GM12878 (cell line): ENCODE measurements around the gene SELENOW. TPM values are rescaled to one million over a fixed set of nuclear protein-coding genes. Genes with fewer than 3 reads are reported as not detected.

Experiments used
- BHLHE40 ChIP-seq, 2 experiments: fragments of 450-650 bp in 1 of 2; IDR thresholded peaks; 2 replicates each; pipeline ENCODE4 v1.6.1; 2011 to 2017; ENCODE audit warnings: low read depth in 2 of 2, borderline replicate concordance in 1 of 2, improper control_type of control experiment in 1 of 2, low read length in 1 of 2, mild to moderate bottlenecking in 1 of 2
- BMI1 ChIP-seq: fragments of 450-650 bp; IDR thresholded peaks from 2 replicates; pipeline ENCODE4 v1.6.1; 2016; ENCODE audit warnings: mild to moderate bottlenecking, moderate library complexity, borderline replicate concordance
- CBX3 ChIP-seq: fragments of 200-600 bp; sonication (generic); IDR thresholded peaks from 2 replicates; pipeline ENCODE4 v1.6.1; 2016; ENCODE audit warnings: low read depth, borderline replicate concordance
- CREM ChIP-seq: IDR thresholded peaks from 2 replicates; pipeline ENCODE4 v1.6.1; 2014; ENCODE audit warnings: antibody characterized with exemption, low read depth
- CUX1 ChIP-seq: IDR thresholded peaks from 2 replicates; pipeline ENCODE4 v1.6.1; 2012; ENCODE audit warnings: improper control_type of control experiment, low read depth, low read length; ENCODE audit not compliant: insufficient replicate concordance
- ESRRA ChIP-seq: IDR thresholded peaks from 2 replicates; pipeline ENCODE4 v1.6.1; 2012; ENCODE audit warnings: mild to moderate bottlenecking, low read length, improper control_type of control experiment
- EZH2 ChIP-seq: IDR thresholded peaks from 2 replicates; pipeline ENCODE4 v1.6.1; 2012; ENCODE audit warnings: low read depth, mild to moderate bottlenecking, control low read depth, inconsistent platforms, low read length, borderline replicate concordance; ENCODE audit not compliant: control insufficient read depth
- IRF4 ChIP-seq: IDR thresholded peaks from 2 replicates; pipeline ENCODE4 v1.6.1; 2011; ENCODE audit warnings: low read depth, low read length
- RELA ChIP-seq: fragments of 450-650 bp; IDR thresholded peaks from 2 replicates; pipeline ENCODE4 v1.8.0; 2014; ENCODE audit warnings: borderline replicate concordance; ENCODE audit not compliant: partially characterized antibody
- RELB ChIP-seq: fragments of 450-650 bp; IDR thresholded peaks from 2 replicates; pipeline ENCODE4 v1.6.1; 2017; ENCODE audit warnings: low read depth, mild to moderate bottlenecking, moderate library complexity
- SMC3 ChIP-seq: IDR thresholded peaks from 2 replicates; pipeline ENCODE4 v1.6.1; 2011; ENCODE audit warnings: low read length, improper control_type of control experiment, borderline replicate concordance
- SP1 ChIP-seq: IDR thresholded peaks from one replicate; pipeline ENCODE4 v1.6.1; 2011; ENCODE audit warnings: low read depth, low read length
- STAT1 ChIP-seq: fragments of 450-650 bp; conservative IDR thresholded peaks from 2 replicates; pipeline ENCODE4 v1.6.1; 2014; ENCODE audit warnings: antibody characterized with exemption, mild to moderate bottlenecking
- ZNF687 ChIP-seq: fragments of 450-650 bp; IDR thresholded peaks from 2 replicates; pipeline ENCODE4 v1.6.1; 2017; ENCODE audit warnings: mild to moderate bottlenecking, moderate library complexity
- polyA plus RNA-seq, 11 experiments: library from polyadenylated mRNA; depleted of rRNA in 4 of 11; unstranded in 6 of 11; stranded (reverse) in 5 of 11; fragments of >200 nt; fragmentation: Nextera tagmentation in 4 of 11; fragmentation: Illumina TruSeq in 1 of 11; extraction: Ambion mirVana in 4 of 11; extraction: Trizol in 1 of 11; gene quantifications; 1 replicate in 1 of 11; 2 replicates in 10 of 11; pipeline versions ENCODE4 v1.2.1 to v1.2.3, GENCODE V29; 2011 to 2016; ENCODE audit warnings: inconsistent platforms in 2 of 11, missing spikeins in 2 of 11, low read depth in 1 of 11
- total RNA-seq, 4 experiments: library from RNA; depleted of rRNA in 3 of 4; stranded (reverse); fragments of >200 nt in 3 of 4; fragmentation: Illumina TruSeq in 1 of 4; extraction: Trizol in 1 of 4; gene quantifications; 2 replicates each; pipeline versions ENCODE4 v1.2.1 to v1.2.3, GENCODE V29; 2013 to 2021

SELENOW gene
- total and polyA plus RNA-seq, 10 of the 15 experiments (the other 5 are each of a cell fraction or from before 2014, with no cell fraction given) = 53.3 to 186 (median 101) TPM

- no peak for TF ChIP-seq SMC3
- TF ChIP-seq RELB = peak; percentile 94
- TF ChIP-seq RELA = peak; percentile 87
- TF ChIP-seq IRF4 = no peak; the same call in 1 of the 2 replicates
- TF ChIP-seq CREM = peak; percentile 97
- no peak for TF ChIP-seq EZH2
- TF ChIP-seq ESRRA = no peak
- TF ChIP-seq BMI1 = no peak
- no peak for TF ChIP-seq CUX1
- TF ChIP-seq CBX3 = no peak
- TF ChIP-seq BHLHE40 (IDR thresholded peaks at IDR 0.05; ENCODE audit: borderline replicate concordance in 1 of 2, low read depth in 2 of 2, low read length in 1 of 2) = peak; percentile 81 to 96; a peak in 3 of 4 replicates
- peak; percentile 22 for TF ChIP-seq SP1
- TF ChIP-seq STAT1 = peak; percentile 94
- TF ChIP-seq ZNF687 = peak; percentile 74
These were observed 33.2 kb upstream of the SELENOW start, which contains the start of gene NOP53 (continued) for GRCh38 chr19:47745010-47745901.
